Breast epithelium (tissue), 3 donors: ENCODE results near the gene SCARF1.

Experiments used
- CTCF ChIP-seq, 3 donors: fragments of 450-650 bp; IDR thresholded peaks; one replicate each; pipeline ENCODE4 v1.5.1; 2016 to 2017; ENCODE audit warnings: antibody characterized with exemption in 3 of 3, mild to moderate bottlenecking in 3 of 3, moderate library complexity in 3 of 3
- POLR2A ChIP-seq: fragments of 450-650 bp; IDR thresholded peaks from one replicate; pipeline ENCODE4 v1.6.1; 2016; ENCODE audit warnings: antibody characterized with exemption, mild to moderate bottlenecking, moderate library complexity
- POLR2AphosphoS5 ChIP-seq, 3 donors: sonication (generic); formaldehyde crosslinking; IDR thresholded peaks; one replicate each; pipeline ENCODE4 v1.6.1; 2017; ENCODE audit warnings: antibody characterized with exemption in 3 of 3

- no peak for TF ChIP-seq CTCF (IDR thresholded peaks at IDR 0.05)
- TF ChIP-seq POLR2AphosphoS5 (IDR thresholded peaks at IDR 0.05), result no peak
- no peak for TF ChIP-seq POLR2A
Measured at GRCh38 chr17:1605681-1606351, 39.7 kb downstream of the SCARF1 start.
